ENCODE data around the gene REV3L.
"Not testable (repeated sequence)": the region's sequence is repeated elsewhere in the genome, so short reads cannot be mapped to it uniquely, and the experiment has no call there.

REV3L gene

GRCh38 chr6:111379831-111380230 is 103.2 kb downstream of the REV3L start:
- DNase-seq: no peak

GRCh38 chr6:111379302-111379701 is 103.7 kb downstream of the REV3L start:
- no peak for DNase-seq

- DNase-seq: no peak
These were observed 105.4 kb downstream of the REV3L start for GRCh38 chr6:111377558-111378120.

GRCh38 chr6:111367393-111368088 is 115.5 kb downstream of the REV3L start:
- no peak for DNase-seq

- peak in 21 of 51 donors; percentile 3 to 57 (median 14) for DNase-seq
These were observed 121.4 kb downstream of the REV3L start for GRCh38 chr6:111361648-111362047.

- no peak for DNase-seq
These were observed 124.6 kb downstream of the REV3L start for GRCh38 chr6:111358454-111358853.

GRCh38 chr6:111357705-111358104 is 125.3 kb downstream of the REV3L start:
- no peak for DNase-seq

GRCh38 chr6:111356551-111356950 is 126.5 kb downstream of the REV3L start:
- no peak for DNase-seq

GRCh38 chr6:111354758-111355555 is 128.1 kb downstream of the REV3L start:
- no peak for DNase-seq

GRCh38 chr6:111353912-111354462 is 129.0 kb downstream of the REV3L start:
- no peak for DNase-seq

- DNase-seq: no peak
These were observed 135.4 kb downstream of the REV3L start for GRCh38 chr6:111347589-111347988.

GRCh38 chr6:111342913-111343312 is 140.1 kb downstream of the REV3L start:
- no peak for DNase-seq

GRCh38 chr6:111339294-111339693 is 143.7 kb downstream of the REV3L start:
- no peak for DNase-seq

- no peak for DNase-seq
These were observed 144.2 kb downstream of the REV3L start for GRCh38 chr6:111338843-111339242.

GRCh38 chr6:111337829-111338236 is 145.2 kb downstream of the REV3L start:
- no peak for DNase-seq

- no peak for DNase-seq
These were observed 153.0 kb downstream of the REV3L start for GRCh38 chr6:111329882-111330633.

GRCh38 chr6:111326563-111326962 is 156.5 kb downstream of the REV3L start:
- no peak for DNase-seq

GRCh38 chr6:111322145-111322544 is 160.9 kb downstream of the REV3L start:
- DNase-seq: no peak

- DNase-seq: not testable (repeated sequence)
These were observed 175.1 kb downstream of the REV3L start for GRCh38 chr6:111307950-111308349.

GRCh38 chr6:111307275-111307858 is 175.7 kb downstream of the REV3L start:
- DNase-seq: no peak

All from hypothalamus (tissue), 51 donors.